Liver (tissue), 9 donors: ENCODE data around the gene ERBB3. TPM values are rescaled to one million over a fixed set of nuclear protein-coding genes. Genes with fewer than 3 reads are reported as not detected.

Experiments
- DNase-seq: peaks from one replicate; pipeline ENCODE4 v3.0.0-alpha.2; 2017; ENCODE audit warnings: low spot score
- H3K27ac ChIP-seq, 2 donors: one replicate each; pipeline ENCODE4 v1.7.0; 2013; ENCODE audit warnings: inconsistent platforms in 2 of 2, low read length in 2 of 2, control low read depth in 1 of 2, low read depth in 1 of 2, mild to moderate bottlenecking in 1 of 2
- H3K27me3 ChIP-seq, 4 donors: one replicate each; pipeline versions ENCODE4 v1.6.1 to v1.7.0; 2013; ENCODE audit warnings: low read length in 3 of 4, inconsistent platforms in 1 of 4, mild to moderate bottlenecking in 1 of 4, moderate library complexity in 1 of 4; ENCODE audit not compliant: control insufficient read depth in 4 of 4, insufficient read depth in 4 of 4
- H3K36me3 ChIP-seq, 4 donors: one replicate each; pipeline versions ENCODE4 v1.6.1 to v1.7.0; 2013; ENCODE audit warnings: low read length in 3 of 4, mild to moderate bottlenecking in 3 of 4, low read depth in 1 of 4, moderate library complexity in 1 of 4; ENCODE audit not compliant: control insufficient read depth in 4 of 4, insufficient read depth in 3 of 4
- H3K4me1 ChIP-seq, 4 donors: one replicate each; pipeline versions ENCODE4 v1.6.1 to v1.7.0; 2013; ENCODE audit warnings: low read length in 3 of 4, mild to moderate bottlenecking in 3 of 4, moderate library complexity in 1 of 4; ENCODE audit not compliant: control insufficient read depth in 4 of 4, insufficient read depth in 4 of 4
- H3K4me3 ChIP-seq, 3 donors: one replicate each; pipeline versions ENCODE4 v1.6.1 to v1.7.0; 2013; ENCODE audit warnings: low read length in 3 of 3, control low read depth in 1 of 3, low read depth in 1 of 3, mild to moderate bottlenecking in 1 of 3
- H3K9ac ChIP-seq, 2 donors: one replicate each; pipeline ENCODE4 v1.7.0; 2013; ENCODE audit warnings: low read length in 2 of 2, mild to moderate bottlenecking in 2 of 2, moderate library complexity in 2 of 2, control low read depth in 1 of 2, low read depth in 1 of 2
- H3K9me3 ChIP-seq, 4 donors: one replicate each; pipeline versions ENCODE4 v1.6.1 to v1.7.0; 2013; ENCODE audit warnings: low read length in 3 of 4; ENCODE audit not compliant: control insufficient read depth in 4 of 4
- ATF3 ChIP-seq: IDR thresholded peaks from 2 replicates; pipeline ENCODE4 v1.6.1; 2016; ENCODE audit warnings: antibody characterized with exemption
- CTCF ChIP-seq: fragments of 150-350 bp; IDR thresholded peaks from 2 replicates; pipeline ENCODE4 v1.5.1; 2017; ENCODE audit warnings: improper control_type of control experiment, low read depth, low read length; ENCODE audit not compliant: missing input control
- EGR1 ChIP-seq, 2 donors: IDR thresholded peaks; 2 replicates each; pipeline ENCODE4 v1.6.1; 2016 to 2018; ENCODE audit warnings: antibody characterized with exemption in 2 of 2, low read depth in 2 of 2
- GABPA ChIP-seq, 2 donors: IDR thresholded peaks in 1 of 2; conservative IDR thresholded peaks in 1 of 2; 2 replicates each; pipeline ENCODE4 v1.6.1; 2016; ENCODE audit warnings: antibody characterized with exemption in 2 of 2, mild to moderate bottlenecking in 1 of 2, moderate library complexity in 1 of 2
- HNF4A ChIP-seq, 2 donors: conservative IDR thresholded peaks; 2 replicates each; pipeline ENCODE4 v1.6.1; 2016; ENCODE audit warnings: antibody characterized with exemption in 2 of 2, mild to moderate bottlenecking in 2 of 2
- HNF4G ChIP-seq: IDR thresholded peaks from 2 replicates; pipeline ENCODE4 v1.6.1; 2016; ENCODE audit warnings: antibody characterized with exemption
- JUND ChIP-seq, 2 donors: IDR thresholded peaks; 2 replicates each; pipeline ENCODE4 v1.6.1; 2016; ENCODE audit warnings: antibody characterized with exemption in 2 of 2
- MAX ChIP-seq: IDR thresholded peaks from 2 replicates; pipeline ENCODE4 v1.6.1; 2016; ENCODE audit warnings: antibody characterized with exemption
- NR2F2 ChIP-seq: IDR thresholded peaks from 2 replicates; pipeline ENCODE4 v1.6.1; 2016; ENCODE audit warnings: antibody characterized with exemption
- RAD21 ChIP-seq, 2 donors: IDR thresholded peaks; 2 replicates each; pipeline ENCODE4 v1.6.1; 2016; ENCODE audit warnings: antibody characterized with exemption in 2 of 2, mild to moderate bottlenecking in 2 of 2
- REST ChIP-seq: IDR thresholded peaks from 2 replicates; pipeline ENCODE4 v1.6.1; 2016; ENCODE audit warnings: antibody characterized with exemption, mild to moderate bottlenecking
- RXRA ChIP-seq, 2 donors: IDR thresholded peaks; 2 replicates each; pipeline ENCODE4 v1.6.1; 2017 to 2018; ENCODE audit warnings: antibody characterized with exemption in 2 of 2, mild to moderate bottlenecking in 1 of 2
- SP1 ChIP-seq: IDR thresholded peaks from 2 replicates; pipeline ENCODE4 v1.6.1; 2018; ENCODE audit warnings: antibody characterized with exemption, mild to moderate bottlenecking
- YY1 ChIP-seq: IDR thresholded peaks from 2 replicates; pipeline ENCODE4 v1.6.1; 2016; ENCODE audit warnings: antibody characterized with exemption, mild to moderate bottlenecking
- WGBS: extraction: QIAGEN DNeasy Blood & Tissue Kit; methylation state at CpG from one replicate; pipeline ENCODE4 v1.1.7; 2013; 5-methylcytosine and 5-hydroxymethylcytosine counted together
- polyA plus RNA-seq, 2 donors: library from polyadenylated mRNA; stranded (reverse) in 1 of 2; unstranded in 1 of 2; fragments of 200-250 nt in 1 of 2; fragments of >200 nt in 1 of 2; fragmentation: Nextera tagmentation in 1 of 2; extraction: Ambion mirVana in 1 of 2; gene quantifications; one replicate each; pipeline versions ENCODE4 v1.2.1 to v1.2.3, GENCODE V29; 2013 to 2015
- total RNA-seq, 2 donors: library from RNA; depleted of rRNA; stranded (reverse); fragments of >200 nt; gene quantifications; one replicate each; pipeline ENCODE4 v1.2.3, GENCODE V29; 2014
- donor health status: healthy.
- donor health status: healthy.
- donor health status: healthy.
- donor health status: healthy.
- donor health status: healthy.

The ERBB3 gene
- total and polyA plus RNA-seq, 4 donors, result 32.4 to 141 (median 51.6) TPM

- DNase-seq, result no peak
- WGBS, result 100% methylated on average over 1 of the region's 1 CpG
- peaks cover 4 to 19% (median 15%) of the 10 kb centered on the region in 4 donors for H3K36me3 ChIP-seq
- H3K4me1 ChIP-seq, result peaks cover 2 to 46% (median 36%) of the 10 kb centered on the region in 4 donors
- H3K9me3 ChIP-seq, result no peaks in the 10 kb centered on the region
- no peak overlapping the region for H3K27ac ChIP-seq
- no peaks in the 10 kb centered on the region for H3K27me3 ChIP-seq
- H3K4me3 ChIP-seq, result no peak overlapping the region
- no peak overlapping the region for H3K9ac ChIP-seq
- TF ChIP-seq EGR1 (IDR thresholded peaks at IDR 0.05; ENCODE audit: low read depth in 2 of 2) (no peak), GABPA (IDR thresholded peaks at IDR 0.05 in 1 of 2, conservative IDR thresholded peaks at IDR 0.05 in 1 of 2) (no peak), JUND (IDR thresholded peaks at IDR 0.05) (no peak), SP1 (no peak), HNF4A (conservative IDR thresholded peaks at IDR 0.05) (no peak), MAX (no peak), HNF4G (no peak), CTCF (no peak), RXRA (IDR thresholded peaks at IDR 0.05) (no peak), NR2F2 (no peak), REST (no peak), YY1 (no peak), RAD21 (IDR thresholded peaks at IDR 0.05) (no peak)
Measured at GRCh38 chr12:56040151-56040550, 39.8 kb upstream of the ERBB3 start.

- no peak for DNase-seq
- 36% methylated on average over 14 of the region's 14 CpGs for WGBS
- H3K9me3 ChIP-seq, result no peaks in the 10 kb centered on the region
Measured at GRCh38 chr12:56040963-56041551, 38.9 kb upstream of the ERBB3 start.

More at GRCh38 chr12:56040963-56041551, 38.9 kb upstream of the ERBB3 start:
- no peaks in the 10 kb centered on the region for H3K27me3 ChIP-seq
- peak overlapping the region; percentile 36 to 99 (median 80) for H3K4me3 ChIP-seq
- peak overlapping the region; percentile 11 to 100 for H3K27ac ChIP-seq
- peaks cover 4 to 24% (median 16%) of the 10 kb centered on the region in 4 donors for H3K36me3 ChIP-seq
- peak; percentile 5 for TF ChIP-seq ATF3
- TF ChIP-seq HNF4A (conservative IDR thresholded peaks at IDR 0.05), result peak in 1 of 2 donors; percentile 11
- TF ChIP-seq NR2F2, result no peak
- peaks cover 2 to 41% (median 29%) of the 10 kb centered on the region in 4 donors for H3K4me1 ChIP-seq
- H3K9ac ChIP-seq, result peak overlapping the region; percentile 28 to 75
